DMS53 treated with DMSO at 0.1 percent for 48 hours (cell line): ENCODE measurements around the gene NT5DC1.

Experiments
- DNase-seq: peaks from one replicate; lab custom pipeline; 2025; ENCODE audit not compliant: unreplicated experiment; lab: John Stamatoyannopoulos, UW

The NT5DC1 gene

GRCh38 chr6:116136373-116136772 is 35.7 kb downstream of the NT5DC1 start:
- DNase-seq = no peak

- DNase-seq = no peak
Observed at GRCh38 chr6:116136933-116137340, 36.3 kb downstream of the NT5DC1 start.

DNA sequence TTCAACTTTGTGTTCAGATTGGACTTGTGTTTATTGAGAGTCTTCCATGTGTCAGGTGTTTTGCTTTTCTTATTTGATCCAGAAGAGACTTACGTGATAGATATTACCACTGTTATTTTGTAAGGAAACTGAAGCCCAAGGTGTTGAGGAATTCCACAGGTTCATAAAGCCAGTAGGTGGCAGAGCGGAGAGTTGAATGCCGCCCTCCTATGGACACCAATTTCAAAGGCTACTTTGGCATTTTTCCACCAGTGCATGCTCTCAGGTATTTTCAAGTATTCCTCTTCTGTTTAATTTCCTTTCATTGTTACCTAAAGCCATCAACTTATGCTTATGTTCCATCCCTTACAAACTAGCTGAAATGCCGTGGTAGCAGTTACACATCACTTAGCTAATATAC is 39.3 kb downstream of the NT5DC1 start:
- DNase-seq = no peak

- no peak for DNase-seq
Observed at GRCh38 chr6:116144605-116145004, 44.0 kb downstream of the NT5DC1 start.

DNA sequence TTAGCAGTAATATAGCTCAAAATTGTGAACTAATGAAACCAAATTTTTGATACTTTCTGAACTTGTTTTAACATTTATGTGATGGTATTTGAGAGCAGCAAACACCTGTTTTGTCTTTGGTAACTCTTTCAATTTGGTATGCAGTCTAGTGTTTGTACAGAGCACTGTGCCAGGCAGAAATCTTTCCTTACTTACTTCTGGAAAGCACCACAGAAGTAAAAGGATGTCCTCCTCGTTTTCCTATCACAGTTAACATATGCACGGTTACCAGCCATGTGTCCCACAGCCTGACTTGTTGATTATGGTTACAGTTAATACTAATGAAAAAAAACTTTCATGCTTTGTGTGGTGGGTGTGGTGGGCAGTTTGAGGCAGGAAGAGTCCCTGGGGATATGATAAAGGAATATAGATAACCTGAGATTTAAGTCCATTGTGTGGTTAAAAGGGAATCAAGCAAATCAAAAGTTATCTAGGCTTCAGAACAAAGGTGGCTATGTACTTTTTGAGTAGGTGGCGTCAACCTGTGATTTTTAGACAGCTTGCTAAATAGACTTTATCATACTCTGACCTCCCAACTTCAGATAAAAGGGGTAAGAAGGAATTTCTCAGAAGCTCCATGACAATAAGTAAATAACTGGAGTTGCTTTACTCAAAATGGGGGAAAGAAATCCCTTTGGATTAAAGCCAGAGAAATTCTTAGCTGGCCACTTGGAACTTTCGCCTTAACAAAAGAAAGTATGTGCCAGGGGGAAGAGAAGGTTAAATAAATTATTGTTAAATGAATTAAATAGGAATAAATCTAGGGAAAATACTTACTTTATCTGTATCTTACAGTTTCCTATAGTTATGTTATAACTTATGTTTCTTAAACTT is 45.4 kb downstream of the NT5DC1 start:
- no peak for DNase-seq

- DNase-seq = no peak
Observed at GRCh38 chr6:116152620-116153019, 52.0 kb downstream of the NT5DC1 start.

DNA sequence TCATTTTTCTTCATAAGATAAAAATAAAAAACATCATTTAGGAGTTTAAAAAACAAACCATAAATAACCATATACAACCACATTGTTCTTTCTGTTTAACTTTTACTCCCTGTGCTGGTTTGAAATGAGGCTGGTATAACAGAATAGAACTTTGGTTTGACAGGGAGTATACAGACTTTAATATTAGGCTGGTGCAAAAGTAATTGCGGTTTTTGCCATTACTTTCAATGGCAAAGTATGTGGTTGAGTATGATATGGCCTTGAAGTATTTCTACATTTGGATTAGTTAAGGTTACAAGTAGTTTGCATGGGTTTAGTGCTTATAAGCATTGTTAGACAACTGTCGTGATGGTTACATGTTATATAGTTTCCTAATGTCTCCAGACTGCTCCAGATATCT is 54.2 kb downstream of the NT5DC1 start:
- no peak for DNase-seq

DNA sequence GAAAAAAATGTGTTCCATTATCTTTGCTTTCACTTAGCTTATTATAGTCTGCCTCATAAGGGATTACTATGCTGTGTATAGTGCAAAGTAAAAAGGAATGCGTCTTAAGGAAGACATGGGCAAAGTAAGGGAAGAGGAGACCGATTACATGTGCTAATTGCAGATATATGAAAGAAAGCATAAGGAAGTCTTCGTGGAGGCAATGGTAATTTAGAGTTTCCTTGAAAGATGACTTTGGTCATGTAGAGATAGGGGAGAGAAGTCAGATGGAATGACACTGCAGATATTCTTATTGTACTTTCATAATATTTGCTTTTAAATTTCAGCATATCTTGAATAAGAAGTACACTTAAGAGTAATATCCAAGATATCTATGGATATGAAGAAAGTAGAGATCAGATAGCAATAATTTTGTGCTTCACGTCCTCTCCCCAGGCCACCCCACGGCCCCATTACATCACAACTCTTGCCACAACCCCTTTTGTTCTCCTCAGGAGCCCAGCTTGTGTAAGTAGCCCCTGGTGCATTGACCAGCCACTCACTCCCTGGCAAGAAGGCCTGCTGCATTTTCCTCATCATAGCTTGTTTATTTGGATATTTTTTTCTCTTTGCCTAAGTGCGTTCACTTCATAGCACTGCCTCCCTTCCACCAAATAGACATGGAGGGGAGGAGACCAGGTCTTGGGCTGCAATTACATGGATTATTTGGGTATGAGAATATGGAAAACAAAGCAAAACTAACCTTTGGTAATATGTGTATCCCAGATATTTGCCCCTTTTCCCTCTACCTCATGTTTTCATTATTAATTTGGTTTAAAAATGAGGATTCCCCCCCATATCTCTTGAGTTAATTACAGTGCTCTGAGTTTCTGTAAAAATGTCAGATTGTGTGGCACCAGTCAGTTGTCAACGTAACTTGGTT is 56.0 kb downstream of the NT5DC1 start:
- no peak for DNase-seq

DNA sequence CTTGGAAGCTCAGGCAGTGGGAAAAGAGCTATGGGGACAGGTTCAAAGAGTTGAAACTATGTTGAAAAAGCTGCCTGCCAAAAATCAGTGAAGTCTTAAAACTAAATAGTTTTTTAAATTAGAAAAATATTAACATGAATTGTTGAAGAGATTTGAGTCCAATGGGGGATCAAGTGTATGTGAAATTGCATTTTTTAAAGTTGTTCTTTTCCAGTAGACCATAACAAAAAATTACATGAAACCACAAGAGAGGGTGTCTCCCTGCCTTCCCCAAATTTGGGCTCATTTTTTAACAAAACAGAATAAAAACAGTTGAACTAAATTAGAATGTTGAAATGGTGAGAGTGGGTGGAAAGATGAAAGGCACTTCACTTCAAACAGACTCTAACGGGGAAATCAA is 56.7 kb downstream of the NT5DC1 start:
- DNase-seq = no peak

- no peak for DNase-seq
Observed at GRCh38 chr6:116158641-116159040, 58.0 kb downstream of the NT5DC1 start.

GRCh38 chr6:116159782-116160524 is 59.3 kb downstream of the NT5DC1 start:
- no peak for DNase-seq

GRCh38 chr6:116165596-116165995 is 64.9 kb downstream of the NT5DC1 start:
- DNase-seq = no peak

GRCh38 chr6:116166369-116166768 is 65.7 kb downstream of the NT5DC1 start:
- DNase-seq = no peak

GRCh38 chr6:116168148-116168547 is 67.5 kb downstream of the NT5DC1 start:
- no peak for DNase-seq

GRCh38 chr6:116169880-116170279 is 69.2 kb downstream of the NT5DC1 start:
- DNase-seq = no peak

GRCh38 chr6:116170358-116171057 is 69.9 kb downstream of the NT5DC1 start:
- no peak for DNase-seq

- DNase-seq = no peak
Observed at GRCh38 chr6:116173928-116174327, 73.3 kb downstream of the NT5DC1 start.

DNA sequence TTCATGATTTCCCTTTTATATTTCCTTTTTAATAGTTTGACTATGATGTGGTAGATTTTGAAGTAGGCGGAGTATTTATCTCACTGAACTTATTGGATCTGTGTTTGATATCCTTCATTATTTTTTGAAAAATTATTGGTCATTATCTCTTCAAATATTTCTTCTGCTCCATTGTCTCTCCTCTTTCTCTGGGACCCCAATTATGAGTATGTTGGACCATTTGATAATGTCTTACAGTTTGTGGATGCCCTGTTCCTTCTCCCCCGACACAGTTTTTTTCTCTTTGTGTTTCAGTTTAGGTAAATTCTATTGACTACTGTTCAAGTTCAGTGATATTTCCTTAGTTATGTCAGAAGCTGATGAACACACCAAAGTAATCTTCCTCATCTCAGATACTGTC is 74.7 kb downstream of the NT5DC1 start:
- no peak for DNase-seq

GRCh38 chr6:116176596-116176995 is 75.9 kb downstream of the NT5DC1 start:
- DNase-seq = no peak

GRCh38 chr6:116180375-116180774 is 79.7 kb downstream of the NT5DC1 start:
- no peak for DNase-seq

DNA sequence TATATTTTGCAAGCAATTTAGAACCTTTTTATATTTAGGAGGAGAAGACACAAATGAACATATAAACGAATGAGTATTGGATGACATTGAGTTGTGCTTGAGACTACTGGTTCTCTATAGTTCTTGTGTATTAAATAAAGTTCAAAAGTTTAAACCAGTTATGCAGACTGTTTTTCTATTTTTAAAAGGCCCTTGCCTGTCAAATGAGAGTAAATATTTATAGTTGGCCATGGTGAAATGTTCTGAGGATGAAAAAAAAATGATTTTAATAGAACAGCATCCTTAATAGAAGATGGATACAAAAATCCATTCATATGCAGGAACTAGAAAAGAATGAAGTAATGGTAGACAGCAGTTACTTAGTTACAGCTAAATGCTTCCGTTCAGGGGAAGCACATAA is 88.8 kb downstream of the NT5DC1 start:
- no peak for DNase-seq
